SH-SY5Y (cell line): ENCODE results near the gene CEACAM7.

Experiments used
- GATA2 ChIP-seq: IDR thresholded peaks from 2 replicates; pipeline ENCODE4 v1.6.1; 2011; ENCODE audit warnings: mild to moderate bottlenecking, low read depth, low read length
- GATA3 ChIP-seq: IDR thresholded peaks from 2 replicates; pipeline ENCODE4 v1.6.1; 2011; ENCODE audit warnings: low read depth, mild to moderate bottlenecking, low read length, moderate library complexity

DNA sequence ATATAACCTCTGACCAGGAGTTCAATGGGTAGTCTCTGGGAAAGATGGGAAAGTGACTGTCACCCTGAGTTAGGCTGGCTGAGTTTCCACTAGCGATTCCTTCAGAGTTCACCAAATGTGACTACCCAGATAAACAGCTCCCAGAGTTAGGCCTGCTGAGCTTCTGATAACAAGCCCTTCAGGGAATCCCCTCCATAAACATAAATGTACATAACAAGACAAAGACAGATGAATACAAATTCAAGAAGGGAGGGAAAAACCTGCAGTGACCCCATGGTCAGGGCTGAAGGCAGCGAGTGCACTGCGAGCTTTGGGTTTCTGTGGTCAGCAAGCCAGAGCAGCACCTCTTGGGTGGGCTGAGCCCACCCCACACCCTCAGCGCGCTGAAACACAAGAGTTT, 35.8 kb downstream of the CEACAM7 start:
- TF ChIP-seq GATA2 (no peak), GATA3 (no peak)
